Measurements from ENCODE around the gene ANKRD13A.
"Not testable (repeated sequence)": the region's sequence is repeated elsewhere in the genome, so short reads cannot be mapped to it uniquely, and the experiment has no call there.

The ANKRD13A gene

GRCh38 chr12:110079477-110080400 is 80.5 kb downstream of the ANKRD13A start:
- peak; percentile 41 to 52 for DNase-seq (ENCODE audit: low read depth in 2 of 2)

- no peak for DNase-seq (ENCODE audit: low read depth in 2 of 2)
These were observed 81.2 kb downstream of the ANKRD13A start for GRCh38 chr12:110080410-110080809.

- DNase-seq (ENCODE audit: low read depth in 2 of 2), result no peak
These were observed 85.2 kb downstream of the ANKRD13A start for GRCh38 chr12:110084314-110085015.

DNA sequence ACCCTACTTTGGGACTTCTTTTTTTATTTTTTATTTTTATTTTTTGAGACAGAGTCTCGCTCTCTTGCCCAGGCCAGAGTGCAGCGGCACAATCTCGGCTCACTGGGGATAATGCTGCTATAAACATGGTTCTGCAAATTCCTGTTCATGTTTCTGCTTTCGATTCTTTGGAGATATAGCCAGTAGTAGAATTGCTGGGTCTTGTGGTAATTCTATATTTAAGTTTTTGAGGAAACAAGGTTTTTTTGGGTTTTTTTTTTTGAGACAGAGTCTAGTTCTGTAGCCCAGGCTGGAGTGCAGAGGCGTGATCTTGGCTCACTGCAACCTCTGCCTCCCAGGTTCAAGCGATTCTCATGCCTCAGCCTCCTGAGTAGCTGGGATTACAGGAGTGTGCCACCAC is 89.0 kb downstream of the ANKRD13A start:
- DNase-seq (ENCODE audit: low read depth in 2 of 2), result not testable (repeated sequence)

DNA sequence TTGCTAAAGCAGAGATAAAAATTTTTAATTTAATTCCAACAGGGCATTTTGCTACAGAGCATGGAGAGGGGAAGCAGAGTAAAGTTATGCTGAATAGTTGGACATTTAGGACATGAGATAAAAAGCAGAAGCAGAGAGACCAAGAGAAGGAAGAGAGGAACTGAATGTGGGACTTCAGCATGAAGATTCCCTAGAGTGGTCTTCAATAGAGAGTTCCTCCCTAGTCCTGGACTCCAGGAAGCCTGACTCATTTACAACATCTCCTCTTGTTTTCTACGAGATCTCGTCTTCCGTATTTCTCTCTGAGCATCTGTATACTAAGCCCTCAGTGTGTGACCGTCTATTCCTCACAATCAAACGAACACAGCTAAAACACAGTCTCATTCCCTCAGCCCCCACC is 89.7 kb downstream of the ANKRD13A start:
- no peak for DNase-seq (ENCODE audit: low read depth in 2 of 2)
